ENCODE data around the gene CACNA2D4. TPM values are rescaled to one million over a fixed set of nuclear protein-coding genes. Genes with fewer than 3 reads are reported as not detected.

Gene CACNA2D4
- total and polyA plus RNA-seq, 2 donors (not counting 1 experiment from before 2014, with no cell fraction given) = 0.68 to 0.99 TPM

GRCh38 chr12:1852076-1852475, 66.4 kb downstream of the CACNA2D4 start:
- Histone ChIP-seq H3K9me3 (ENCODE audit: control insufficient read depth, insufficient read depth, low read depth, low read length) (no peaks in the 10 kb centered on the region), H3K79me2 (ENCODE audit: control insufficient read depth, insufficient read depth, low read length) (no peaks in the 10 kb centered on the region), H2AFZ (ENCODE audit: low read length) (no peak overlapping the region), H3K27ac (ENCODE audit: insufficient read depth, low read length) (no peak overlapping the region), H3K9ac (ENCODE audit: insufficient read depth, low read length) (no peak overlapping the region), H3K27me3 (ENCODE audit: control insufficient read depth, insufficient read depth, low read length) (peaks cover 4% of the 10 kb centered on the region), H3K36me3 (ENCODE audit: control insufficient read depth, insufficient read depth, low read length) (no peaks in the 10 kb centered on the region), H3K4me2 (ENCODE audit: extremely low read depth, insufficient read depth, low read length) (no peak overlapping the region), H3K4me1 (ENCODE audit: control insufficient read depth, extremely low read depth, insufficient read depth, low read length) (no peaks in the 10 kb centered on the region), H3K4me3 (replicated peaks in 1 of 4; ENCODE audit: control extremely low read depth in 1 of 4, insufficient read depth in 1 of 4, low read depth in 3 of 4, low read length in 4 of 4) (no peak overlapping the region), H4K20me1 (ENCODE audit: control insufficient read depth, extremely low read depth, insufficient read depth, low read length) (no peaks in the 10 kb centered on the region)
- TF ChIP-seq EZH2 (IDR thresholded peaks at IDR 0.05; ENCODE audit: low read length, missing control alignments) (no peak), CTCF (conservative IDR thresholded peaks at IDR 0.05 in 1 of 2, IDR thresholded peaks at IDR 0.05 in 1 of 2; ENCODE audit: low read depth in 1 of 2, low read length in 2 of 2) (no peak)
- no peak for DNase-seq (ENCODE audit: low read depth in 2 of 2)

GRCh38 chr12:1851151-1851701, 67.2 kb downstream of the CACNA2D4 start:
- Histone ChIP-seq H2AFZ (ENCODE audit: low read length) (no peak overlapping the region), H3K4me1 (ENCODE audit: control insufficient read depth, extremely low read depth, insufficient read depth, low read length) (no peaks in the 10 kb centered on the region), H3K36me3 (ENCODE audit: control insufficient read depth, insufficient read depth, low read length) (no peaks in the 10 kb centered on the region), H3K4me3 (replicated peaks in 1 of 4; ENCODE audit: control extremely low read depth in 1 of 4, insufficient read depth in 1 of 4, low read depth in 3 of 4, low read length in 4 of 4) (no peak overlapping the region), H4K20me1 (ENCODE audit: control insufficient read depth, extremely low read depth, insufficient read depth, low read length) (no peaks in the 10 kb centered on the region), H3K79me2 (ENCODE audit: control insufficient read depth, insufficient read depth, low read length) (no peaks in the 10 kb centered on the region), H3K4me2 (ENCODE audit: extremely low read depth, insufficient read depth, low read length) (no peak overlapping the region), H3K9ac (ENCODE audit: insufficient read depth, low read length) (no peak overlapping the region), H3K27me3 (ENCODE audit: control insufficient read depth, insufficient read depth, low read length) (peaks cover 5% of the 10 kb centered on the region), H3K9me3 (ENCODE audit: control insufficient read depth, insufficient read depth, low read depth, low read length) (no peaks in the 10 kb centered on the region), H3K27ac (ENCODE audit: insufficient read depth, low read length) (no peak overlapping the region)
- TF ChIP-seq CTCF (conservative IDR thresholded peaks at IDR 0.05 in 1 of 2, IDR thresholded peaks at IDR 0.05 in 1 of 2; ENCODE audit: low read depth in 1 of 2, low read length in 2 of 2) (no peak), EZH2 (IDR thresholded peaks at IDR 0.05; ENCODE audit: low read length, missing control alignments) (no peak)
- peak; percentile 73 to 88 for DNase-seq (ENCODE audit: low read depth in 2 of 2)

DNA sequence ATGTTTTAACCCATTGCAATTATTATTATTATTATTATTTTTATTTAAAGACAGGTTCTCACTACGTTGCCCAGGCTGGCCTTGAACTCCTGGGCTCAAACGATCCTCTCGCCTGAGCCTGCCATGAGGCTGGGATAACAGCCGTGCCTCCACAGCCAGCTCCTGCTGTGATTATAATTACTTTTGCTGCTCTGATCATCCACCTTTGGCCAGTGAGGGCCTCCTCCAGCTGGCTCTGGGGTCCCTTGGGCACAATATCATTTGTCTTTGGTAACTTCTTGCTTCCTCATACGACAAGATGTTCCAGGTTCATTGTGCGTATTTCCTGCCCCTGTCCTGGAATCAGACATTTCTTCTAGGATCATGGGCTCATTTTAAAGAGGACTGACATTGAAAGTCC, 69.7 kb downstream of the CACNA2D4 start:
- H3K4me2 ChIP-seq (ENCODE audit: extremely low read depth, insufficient read depth, low read length) = no peak overlapping the region
- no peaks in the 10 kb centered on the region for H3K4me1 ChIP-seq (ENCODE audit: control insufficient read depth, extremely low read depth, insufficient read depth, low read length)
- no peak overlapping the region for H3K4me3 ChIP-seq (replicated peaks in 1 of 4; ENCODE audit: control extremely low read depth in 1 of 4, insufficient read depth in 1 of 4, low read depth in 3 of 4, low read length in 4 of 4)
- DNase-seq (ENCODE audit: low read depth in 2 of 2) = no peak
- TF ChIP-seq EZH2 (IDR thresholded peaks at IDR 0.05; ENCODE audit: low read length, missing control alignments) (no peak), CTCF (conservative IDR thresholded peaks at IDR 0.05 in 1 of 2, IDR thresholded peaks at IDR 0.05 in 1 of 2; ENCODE audit: low read depth in 1 of 2, low read length in 2 of 2) (no peak)
- H3K27me3 ChIP-seq (ENCODE audit: control insufficient read depth, insufficient read depth, low read length) = peaks cover 21% of the 10 kb centered on the region
- no peaks in the 10 kb centered on the region for H3K9me3 ChIP-seq (ENCODE audit: control insufficient read depth, insufficient read depth, low read depth, low read length)
- no peaks in the 10 kb centered on the region for H3K36me3 ChIP-seq (ENCODE audit: control insufficient read depth, insufficient read depth, low read length)
- H3K9ac ChIP-seq (ENCODE audit: insufficient read depth, low read length) = no peak overlapping the region
- H3K27ac ChIP-seq (ENCODE audit: insufficient read depth, low read length) = no peak overlapping the region
- H2AFZ ChIP-seq (ENCODE audit: low read length) = no peak overlapping the region
- H4K20me1 ChIP-seq (ENCODE audit: control insufficient read depth, extremely low read depth, insufficient read depth, low read length) = no peaks in the 10 kb centered on the region
- no peaks in the 10 kb centered on the region for H3K79me2 ChIP-seq (ENCODE audit: control insufficient read depth, insufficient read depth, low read length)
